K562 (cell line): ENCODE measurements around the gene MCCD1. TPM values are rescaled to one million over a fixed set of nuclear protein-coding genes. Genes with fewer than 3 reads are reported as not detected.

ENCODE experiments used
- CBFA2T2 ChIP-seq: fragments of 450-650 bp; conservative IDR thresholded peaks from 2 replicates; pipeline ENCODE4 v1.6.1; 2017; ENCODE audit warnings: mild to moderate bottlenecking
- ELF4 ChIP-seq: fragments of 450-650 bp; formaldehyde crosslinking; IDR thresholded peaks from 2 replicates; pipeline ENCODE4 v1.4.0; 2022; ENCODE audit warnings: missing genetic modification characterization
- ETV5 ChIP-seq: sonication (generic); formaldehyde crosslinking; IDR thresholded peaks from 2 replicates; pipeline ENCODE4 v1.4.0; 2020; ENCODE audit warnings: low read depth, mild to moderate bottlenecking, missing genetic modification reagents
- HDAC2 ChIP-seq: fragments of 450-650 bp; IDR thresholded peaks from 2 replicates; pipeline ENCODE4 v1.6.1; 2016; ENCODE audit warnings: mild to moderate bottlenecking
- LCOR ChIP-seq: sonication (generic); formaldehyde crosslinking; IDR thresholded peaks from 2 replicates; pipeline ENCODE4 v1.8.0; 2022; ENCODE audit warnings: mild to moderate bottlenecking, missing genetic modification reagents
- PHF21A ChIP-seq: fragments of 450-650 bp; IDR thresholded peaks from 2 replicates; pipeline ENCODE4 v1.6.1; 2017; ENCODE audit warnings: low read depth, borderline replicate concordance
- RHOXF2B ChIP-seq: fragments of 250-450 bp; sonication (Bioruptor Pico); conservative IDR thresholded peaks from 2 replicates; pipeline ENCODE4 v1.5.1; 2021
- ZNF584 ChIP-seq: fragments of 200-800 bp; sonication (Bioruptor generic); IDR thresholded peaks from 2 replicates; pipeline ENCODE4 v1.6.1; 2016; ENCODE audit warnings: low read depth, mild to moderate bottlenecking, missing genetic modification characterization, missing compliant biosample characterization
- polyA plus RNA-seq, 8 experiments: library from polyadenylated mRNA; depleted of rRNA in 4 of 8; stranded (reverse) in 5 of 8; unstranded in 3 of 8; fragments of >200 nt; fragmentation: Nextera tagmentation in 2 of 8; fragmentation: Illumina TruSeq in 1 of 8; extraction: Ambion mirVana in 2 of 8; extraction: Trizol in 1 of 8; gene quantifications; 2 replicates each; pipeline versions ENCODE4 v1.2.1 to v1.2.3, GENCODE V29; 2011 to 2014; ENCODE audit warnings: inconsistent platforms in 1 of 8, missing spikeins in 1 of 8
- total RNA-seq, 7 experiments: library from RNA; depleted of rRNA in 6 of 7; stranded (reverse); fragments of >200 nt in 6 of 7; fragmentation: Illumina TruSeq in 2 of 7; extraction: Trizol in 2 of 7; gene quantifications; 2 replicates each; pipeline versions ENCODE4 v1.2.1 to v1.2.3, GENCODE V29; 2011 to 2021; ENCODE audit warnings: low replicate concordance in 1 of 7
- TF ChIP-seq, protein P1 (sequence below), 2 experiments: IDR thresholded peaks in 1 of 2; conservative IDR thresholded peaks in 1 of 2; 2 replicates each; pipeline ENCODE4 v1.6.1; 2016; ENCODE audit warnings: low read depth in 2 of 2, mild to moderate bottlenecking in 1 of 2, missing compliant biosample characterization in 1 of 2, missing genetic modification characterization in 1 of 2, moderate library complexity in 1 of 2
- TF ChIP-seq, protein P2 (sequence below): fragments of 450-650 bp; IDR thresholded peaks from 2 replicates; pipeline ENCODE4 v1.6.1; 2016; ENCODE audit warnings: mild to moderate bottlenecking, moderate library complexity
- TF ChIP-seq, protein P3 (sequence below): sonication (generic); formaldehyde crosslinking; IDR thresholded peaks from 2 replicates; pipeline ENCODE4 v1.5.0; 2020; ENCODE audit warnings: missing genetic modification reagents

Gene MCCD1
- total and polyA plus RNA-seq, 9 of the 15 experiments (the other 6 are each of a cell fraction or from before 2014, with no cell fraction given), result not detected

GRCh38 chr6:31493875-31494694, 34.7 kb upstream of the MCCD1 start (continued):
- TF ChIP-seq, protein P1, sequence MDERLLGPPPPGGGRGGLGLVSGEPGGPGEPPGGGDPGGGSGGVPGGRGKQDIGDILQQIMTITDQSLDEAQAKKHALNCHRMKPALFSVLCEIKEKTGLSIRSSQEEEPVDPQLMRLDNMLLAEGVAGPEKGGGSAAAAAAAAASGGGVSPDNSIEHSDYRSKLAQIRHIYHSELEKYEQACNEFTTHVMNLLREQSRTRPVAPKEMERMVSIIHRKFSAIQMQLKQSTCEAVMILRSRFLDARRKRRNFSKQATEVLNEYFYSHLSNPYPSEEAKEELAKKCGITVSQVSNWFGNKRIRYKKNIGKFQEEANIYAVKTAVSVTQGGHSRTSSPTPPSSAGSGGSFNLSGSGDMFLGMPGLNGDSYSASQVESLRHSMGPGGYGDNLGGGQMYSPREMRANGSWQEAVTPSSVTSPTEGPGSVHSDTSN (CRISPR knock-in tag; IDR thresholded peaks at IDR 0.05; ENCODE audit: low read depth), result no peak
- TF ChIP-seq, protein P1 (tag; conservative IDR thresholded peaks at IDR 0.05; ENCODE audit: low read depth), result no peak
- TF ChIP-seq RHOXF2B (CRISPR knock-in tag) (no peak), ELF4 (CRISPR knock-in tag) (no peak), HDAC2 (peak; percentile 8; the same call in 1 of the 2 replicates), ETV5 (CRISPR knock-in tag) (no peak), ZNF584 (CRISPR knock-in tag) (no peak), CBFA2T2 (no peak), PHF21A (0 out of 2 replicates have a peak, but pooled peaks have one; percentile 17), LCOR (CRISPR knock-in tag) (peak; percentile 41; the same call in 1 of the 2 replicates)
- TF ChIP-seq, protein P2, sequence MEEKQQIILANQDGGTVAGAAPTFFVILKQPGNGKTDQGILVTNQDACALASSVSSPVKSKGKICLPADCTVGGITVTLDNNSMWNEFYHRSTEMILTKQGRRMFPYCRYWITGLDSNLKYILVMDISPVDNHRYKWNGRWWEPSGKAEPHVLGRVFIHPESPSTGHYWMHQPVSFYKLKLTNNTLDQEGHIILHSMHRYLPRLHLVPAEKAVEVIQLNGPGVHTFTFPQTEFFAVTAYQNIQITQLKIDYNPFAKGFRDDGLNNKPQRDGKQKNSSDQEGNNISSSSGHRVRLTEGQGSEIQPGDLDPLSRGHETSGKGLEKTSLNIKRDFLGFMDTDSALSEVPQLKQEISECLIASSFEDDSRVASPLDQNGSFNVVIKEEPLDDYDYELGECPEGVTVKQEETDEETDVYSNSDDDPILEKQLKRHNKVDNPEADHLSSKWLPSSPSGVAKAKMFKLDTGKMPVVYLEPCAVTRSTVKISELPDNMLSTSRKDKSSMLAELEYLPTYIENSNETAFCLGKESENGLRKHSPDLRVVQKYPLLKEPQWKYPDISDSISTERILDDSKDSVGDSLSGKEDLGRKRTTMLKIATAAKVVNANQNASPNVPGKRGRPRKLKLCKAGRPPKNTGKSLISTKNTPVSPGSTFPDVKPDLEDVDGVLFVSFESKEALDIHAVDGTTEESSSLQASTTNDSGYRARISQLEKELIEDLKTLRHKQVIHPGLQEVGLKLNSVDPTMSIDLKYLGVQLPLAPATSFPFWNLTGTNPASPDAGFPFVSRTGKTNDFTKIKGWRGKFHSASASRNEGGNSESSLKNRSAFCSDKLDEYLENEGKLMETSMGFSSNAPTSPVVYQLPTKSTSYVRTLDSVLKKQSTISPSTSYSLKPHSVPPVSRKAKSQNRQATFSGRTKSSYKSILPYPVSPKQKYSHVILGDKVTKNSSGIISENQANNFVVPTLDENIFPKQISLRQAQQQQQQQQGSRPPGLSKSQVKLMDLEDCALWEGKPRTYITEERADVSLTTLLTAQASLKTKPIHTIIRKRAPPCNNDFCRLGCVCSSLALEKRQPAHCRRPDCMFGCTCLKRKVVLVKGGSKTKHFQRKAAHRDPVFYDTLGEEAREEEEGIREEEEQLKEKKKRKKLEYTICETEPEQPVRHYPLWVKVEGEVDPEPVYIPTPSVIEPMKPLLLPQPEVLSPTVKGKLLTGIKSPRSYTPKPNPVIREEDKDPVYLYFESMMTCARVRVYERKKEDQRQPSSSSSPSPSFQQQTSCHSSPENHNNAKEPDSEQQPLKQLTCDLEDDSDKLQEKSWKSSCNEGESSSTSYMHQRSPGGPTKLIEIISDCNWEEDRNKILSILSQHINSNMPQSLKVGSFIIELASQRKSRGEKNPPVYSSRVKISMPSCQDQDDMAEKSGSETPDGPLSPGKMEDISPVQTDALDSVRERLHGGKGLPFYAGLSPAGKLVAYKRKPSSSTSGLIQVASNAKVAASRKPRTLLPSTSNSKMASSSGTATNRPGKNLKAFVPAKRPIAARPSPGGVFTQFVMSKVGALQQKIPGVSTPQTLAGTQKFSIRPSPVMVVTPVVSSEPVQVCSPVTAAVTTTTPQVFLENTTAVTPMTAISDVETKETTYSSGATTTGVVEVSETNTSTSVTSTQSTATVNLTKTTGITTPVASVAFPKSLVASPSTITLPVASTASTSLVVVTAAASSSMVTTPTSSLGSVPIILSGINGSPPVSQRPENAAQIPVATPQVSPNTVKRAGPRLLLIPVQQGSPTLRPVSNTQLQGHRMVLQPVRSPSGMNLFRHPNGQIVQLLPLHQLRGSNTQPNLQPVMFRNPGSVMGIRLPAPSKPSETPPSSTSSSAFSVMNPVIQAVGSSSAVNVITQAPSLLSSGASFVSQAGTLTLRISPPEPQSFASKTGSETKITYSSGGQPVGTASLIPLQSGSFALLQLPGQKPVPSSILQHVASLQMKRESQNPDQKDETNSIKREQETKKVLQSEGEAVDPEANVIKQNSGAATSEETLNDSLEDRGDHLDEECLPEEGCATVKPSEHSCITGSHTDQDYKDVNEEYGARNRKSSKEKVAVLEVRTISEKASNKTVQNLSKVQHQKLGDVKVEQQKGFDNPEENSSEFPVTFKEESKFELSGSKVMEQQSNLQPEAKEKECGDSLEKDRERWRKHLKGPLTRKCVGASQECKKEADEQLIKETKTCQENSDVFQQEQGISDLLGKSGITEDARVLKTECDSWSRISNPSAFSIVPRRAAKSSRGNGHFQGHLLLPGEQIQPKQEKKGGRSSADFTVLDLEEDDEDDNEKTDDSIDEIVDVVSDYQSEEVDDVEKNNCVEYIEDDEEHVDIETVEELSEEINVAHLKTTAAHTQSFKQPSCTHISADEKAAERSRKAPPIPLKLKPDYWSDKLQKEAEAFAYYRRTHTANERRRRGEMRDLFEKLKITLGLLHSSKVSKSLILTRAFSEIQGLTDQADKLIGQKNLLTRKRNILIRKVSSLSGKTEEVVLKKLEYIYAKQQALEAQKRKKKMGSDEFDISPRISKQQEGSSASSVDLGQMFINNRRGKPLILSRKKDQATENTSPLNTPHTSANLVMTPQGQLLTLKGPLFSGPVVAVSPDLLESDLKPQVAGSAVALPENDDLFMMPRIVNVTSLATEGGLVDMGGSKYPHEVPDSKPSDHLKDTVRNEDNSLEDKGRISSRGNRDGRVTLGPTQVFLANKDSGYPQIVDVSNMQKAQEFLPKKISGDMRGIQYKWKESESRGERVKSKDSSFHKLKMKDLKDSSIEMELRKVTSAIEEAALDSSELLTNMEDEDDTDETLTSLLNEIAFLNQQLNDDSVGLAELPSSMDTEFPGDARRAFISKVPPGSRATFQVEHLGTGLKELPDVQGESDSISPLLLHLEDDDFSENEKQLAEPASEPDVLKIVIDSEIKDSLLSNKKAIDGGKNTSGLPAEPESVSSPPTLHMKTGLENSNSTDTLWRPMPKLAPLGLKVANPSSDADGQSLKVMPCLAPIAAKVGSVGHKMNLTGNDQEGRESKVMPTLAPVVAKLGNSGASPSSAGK, result no peak; the same call in 1 of the 2 replicates
- TF ChIP-seq, protein P3, sequence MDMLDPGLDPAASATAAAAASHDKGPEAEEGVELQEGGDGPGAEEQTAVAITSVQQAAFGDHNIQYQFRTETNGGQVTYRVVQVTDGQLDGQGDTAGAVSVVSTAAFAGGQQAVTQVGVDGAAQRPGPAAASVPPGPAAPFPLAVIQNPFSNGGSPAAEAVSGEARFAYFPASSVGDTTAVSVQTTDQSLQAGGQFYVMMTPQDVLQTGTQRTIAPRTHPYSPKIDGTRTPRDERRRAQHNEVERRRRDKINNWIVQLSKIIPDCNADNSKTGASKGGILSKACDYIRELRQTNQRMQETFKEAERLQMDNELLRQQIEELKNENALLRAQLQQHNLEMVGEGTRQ (CRISPR knock-in tag), result no peak
